ENCODE results near the gene PTPRZ1. TPM values are rescaled to one million over a fixed set of nuclear protein-coding genes. Genes with fewer than 3 reads are reported as not detected.

Gene PTPRZ1
- total RNA-seq, 1 experiment from 2014 or later, result 74.2 TPM

DNA sequence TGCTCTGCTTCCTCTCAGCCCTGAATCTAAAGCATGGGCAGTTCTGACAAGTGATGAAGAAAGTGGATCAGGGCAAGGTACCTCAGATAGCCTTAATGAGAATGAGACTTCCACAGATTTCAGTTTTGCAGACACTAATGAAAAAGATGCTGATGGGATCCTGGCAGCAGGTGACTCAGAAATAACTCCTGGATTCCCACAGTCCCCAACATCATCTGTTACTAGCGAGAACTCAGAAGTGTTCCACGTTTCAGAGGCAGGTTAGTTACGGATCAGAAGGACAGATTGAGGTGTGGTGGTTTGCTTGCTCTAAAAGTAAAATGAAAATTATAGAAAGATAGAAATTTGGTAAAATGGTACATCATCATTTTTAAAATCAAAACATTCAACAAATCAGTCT, 140.7 kb downstream of the PTPRZ1 start:
- Histone ChIP-seq H2AFZ (ENCODE audit: low read length) (no peak overlapping the region), H2BK120ac (ENCODE audit: low read depth, low read length, poor library complexity, severe bottlenecking) (no peak overlapping the region), H3K56ac (ENCODE audit: insufficient read length, low read depth, low read length) (no peak overlapping the region), H2BK20ac (ENCODE audit: low read depth, low read length, poor library complexity, severe bottlenecking) (no peak overlapping the region), H2BK5ac (ENCODE audit: insufficient read length, low read length) (no peak overlapping the region), H3K18ac (ENCODE audit: insufficient read length, low read depth, low read length) (no peak overlapping the region), H3K79me1 (ENCODE audit: insufficient read depth, low read depth, low read length, poor library complexity, severe bottlenecking) (no peaks in the 10 kb centered on the region), H3K4ac (ENCODE audit: low read depth, low read length) (no peak overlapping the region), H3K4me2 (ENCODE audit: insufficient read depth, insufficient read length, low read length) (no peak overlapping the region), H4K20me1 (ENCODE audit: control insufficient read depth, insufficient read depth, insufficient read length) (no peaks in the 10 kb centered on the region), H2BK12ac (ENCODE audit: insufficient read length, low read depth, low read length) (no peak overlapping the region), H3K27me3 (ENCODE audit: insufficient read depth, low read length) (no peaks in the 10 kb centered on the region), H3K27ac (ENCODE audit: insufficient read length, low read depth, low read length) (no peak overlapping the region), H3K9me3 (ENCODE audit: control insufficient read depth, low read depth, low read length) (no peaks in the 10 kb centered on the region), H3K9ac (ENCODE audit: extremely low read depth, insufficient read length, low read length) (no peak overlapping the region), H2AK5ac (ENCODE audit: insufficient read length, low read length) (no peak overlapping the region), H3K4me1 (ENCODE audit: insufficient read depth, low read length) (no peaks in the 10 kb centered on the region), H2BK15ac (ENCODE audit: low read depth, low read length) (no peak overlapping the region), H3K14ac (ENCODE audit: insufficient read depth, low read length) (no peak overlapping the region), H4K5ac (ENCODE audit: insufficient read length, low read depth, low read length) (no peak overlapping the region), H4K91ac (ENCODE audit: insufficient read length, low read depth, low read length) (no peak overlapping the region), H3K23me2 (ENCODE audit: insufficient read length, low read depth, low read length, poor library complexity, severe bottlenecking) (no peaks in the 10 kb centered on the region), H3K79me2 (ENCODE audit: insufficient read depth, low read length) (no peaks in the 10 kb centered on the region), H3T11ph (ENCODE audit: low read length) (no peak overlapping the region), H3K23ac (ENCODE audit: insufficient read length, low read depth, low read length) (no peak overlapping the region), H4K8ac (replicated peaks; ENCODE audit: insufficient read length, low read depth, low read length) (no peak overlapping the region)
- H3K27ac Mint-ChIP-seq, result no peak overlapping the region
- H3K36me3 Mint-ChIP-seq (ENCODE audit: insufficient read depth in 1 of 3, low read depth in 3 of 3), result peaks cover 34 to 37% (median 36%) of the 10 kb centered on the region in 3 experiments
- no peak for DNase-seq
- no CpG with 5 or more reads among the region's 3 CpGs for WGBS (ENCODE audit: extremely low coverage, insufficient read length, low lambda C conversion rate)
- H3K27me3 Mint-ChIP-seq (ENCODE audit: low read depth), result no peaks in the 10 kb centered on the region
- H3K4me3 Mint-ChIP-seq, result no peak overlapping the region
- no peaks in the 10 kb centered on the region for H3K9me3 Mint-ChIP-seq
- TF ChIP-seq, protein P1, sequence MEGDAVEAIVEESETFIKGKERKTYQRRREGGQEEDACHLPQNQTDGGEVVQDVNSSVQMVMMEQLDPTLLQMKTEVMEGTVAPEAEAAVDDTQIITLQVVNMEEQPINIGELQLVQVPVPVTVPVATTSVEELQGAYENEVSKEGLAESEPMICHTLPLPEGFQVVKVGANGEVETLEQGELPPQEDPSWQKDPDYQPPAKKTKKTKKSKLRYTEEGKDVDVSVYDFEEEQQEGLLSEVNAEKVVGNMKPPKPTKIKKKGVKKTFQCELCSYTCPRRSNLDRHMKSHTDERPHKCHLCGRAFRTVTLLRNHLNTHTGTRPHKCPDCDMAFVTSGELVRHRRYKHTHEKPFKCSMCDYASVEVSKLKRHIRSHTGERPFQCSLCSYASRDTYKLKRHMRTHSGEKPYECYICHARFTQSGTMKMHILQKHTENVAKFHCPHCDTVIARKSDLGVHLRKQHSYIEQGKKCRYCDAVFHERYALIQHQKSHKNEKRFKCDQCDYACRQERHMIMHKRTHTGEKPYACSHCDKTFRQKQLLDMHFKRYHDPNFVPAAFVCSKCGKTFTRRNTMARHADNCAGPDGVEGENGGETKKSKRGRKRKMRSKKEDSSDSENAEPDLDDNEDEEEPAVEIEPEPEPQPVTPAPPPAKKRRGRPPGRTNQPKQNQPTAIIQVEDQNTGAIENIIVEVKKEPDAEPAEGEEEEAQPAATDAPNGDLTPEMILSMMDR (conservative IDR thresholded peaks at IDR 0.05), result no peak
- H3K4me1 Mint-ChIP-seq, result no peaks in the 10 kb centered on the region
